ENCODE results near the gene KRT74. TPM values are rescaled to one million over a fixed set of nuclear protein-coding genes. Genes with fewer than 3 reads are reported as not detected.

KRT74 gene
- total and polyA plus RNA-seq, 5 donors = 0.14 to 2.2 (median 0.82) TPM

GRCh38 chr12:52584156-52584682, 10.6 kb upstream of the KRT74 start:
- no peak for DNase-seq
- no peak for ATAC-seq
- H3K4me3 ChIP-seq (ENCODE audit: low read length) = no peak overlapping the region
- no peaks in the 10 kb centered on the region for H3K9me3 ChIP-seq (ENCODE audit: control insufficient read depth, low read length)
- intact Hi-C loops (cut with DNase I) = loop anchor here in 3 of 4 donors (5.0 kb wide), 2 partner anchors 283 to 298 kb away; no protein-coding TSS in a partner anchor
- WGBS = 85% methylated on average over 9 of the region's 9 CpGs
- no peaks in the 10 kb centered on the region for H3K4me1 ChIP-seq (ENCODE audit: control insufficient read depth, insufficient read depth, low read length)
- H3K27me3 ChIP-seq (ENCODE audit: control insufficient read depth, insufficient read depth) = no peaks in the 10 kb centered on the region
- H3K27ac ChIP-seq (ENCODE audit: low read length) = no peak overlapping the region

GRCh38 chr12:52582971-52583456, 9.4 kb upstream of the KRT74 start:
- no peaks in the 10 kb centered on the region for H3K9me3 ChIP-seq (ENCODE audit: control insufficient read depth, low read length)
- peak in 2 of 3 donors; percentile 24 to 73 for DNase-seq
- H3K27ac ChIP-seq (ENCODE audit: low read length) = no peak overlapping the region
- intact Hi-C loops (cut with DNase I) = loop anchor here (2.0 to 5.0 kb wide), 3 partner anchors 284 to 299 kb away; no protein-coding TSS in a partner anchor
- H3K4me3 ChIP-seq (ENCODE audit: low read length) = no peak overlapping the region
- 13% methylated on average over 7 of the region's 7 CpGs for WGBS
- H3K4me1 ChIP-seq (ENCODE audit: control insufficient read depth, insufficient read depth, low read length) = no peaks in the 10 kb centered on the region
- peak; percentile 65 to 80 for ATAC-seq
- no peaks in the 10 kb centered on the region for H3K27me3 ChIP-seq (ENCODE audit: control insufficient read depth, insufficient read depth)

GRCh38 chr12:52582486-52582885, 8.8 kb upstream of the KRT74 start:
- 62% methylated on average over 2 of the region's 2 CpGs for WGBS
- intact Hi-C loops (cut with DNase I) = loop anchor here (2.0 to 5.0 kb wide), 3 partner anchors 285 to 300 kb away; no protein-coding TSS in a partner anchor
- Histone ChIP-seq H3K27ac (ENCODE audit: low read length) (no peak overlapping the region), H3K27me3 (ENCODE audit: control insufficient read depth, insufficient read depth) (no peaks in the 10 kb centered on the region), H3K4me1 (ENCODE audit: control insufficient read depth, insufficient read depth, low read length) (no peaks in the 10 kb centered on the region), H3K4me3 (ENCODE audit: low read length) (no peak overlapping the region), H3K9me3 (ENCODE audit: control insufficient read depth, low read length) (no peaks in the 10 kb centered on the region)
- no peak for ATAC-seq
- DNase-seq = no peak

GRCh38 chr12:52581481-52581880, 7.8 kb upstream of the KRT74 start:
- intact Hi-C loops (cut with DNase I) = loop anchor here in 3 of 4 donors (5.0 kb wide), 2 partner anchors 286 to 301 kb away; no protein-coding TSS in a partner anchor
- no peaks in the 10 kb centered on the region for H3K4me1 ChIP-seq (ENCODE audit: control insufficient read depth, insufficient read depth, low read length)
- no peaks in the 10 kb centered on the region for H3K27me3 ChIP-seq (ENCODE audit: control insufficient read depth, insufficient read depth)
- ATAC-seq (no peak), DNase-seq (no peak)
- no peak overlapping the region for H3K27ac ChIP-seq (ENCODE audit: low read length)
- 74% methylated on average over 6 of the region's 6 CpGs for WGBS
- no peaks in the 10 kb centered on the region for H3K9me3 ChIP-seq (ENCODE audit: control insufficient read depth, low read length)
- no peak overlapping the region for H3K4me3 ChIP-seq (ENCODE audit: low read length)

GRCh38 chr12:52581066-52581465, 7.4 kb upstream of the KRT74 start:
- no peak overlapping the region for H3K4me3 ChIP-seq (ENCODE audit: low read length)
- ATAC-seq (no peak), DNase-seq (no peak)
- WGBS = 87% methylated on average over 7 of the region's 7 CpGs
- no peaks in the 10 kb centered on the region for H3K4me1 ChIP-seq (ENCODE audit: control insufficient read depth, insufficient read depth, low read length)
- H3K27me3 ChIP-seq (ENCODE audit: control insufficient read depth, insufficient read depth) = no peaks in the 10 kb centered on the region
- intact Hi-C loops (cut with DNase I) = loop anchor here in 3 of 4 donors (5.0 kb wide), 2 partner anchors 286 to 301 kb away; no protein-coding TSS in a partner anchor
- no peak overlapping the region for H3K27ac ChIP-seq (ENCODE audit: low read length)
- no peaks in the 10 kb centered on the region for H3K9me3 ChIP-seq (ENCODE audit: control insufficient read depth, low read length)

GRCh38 chr12:52580496-52580895, 6.9 kb upstream of the KRT74 start:
- WGBS = 54% methylated on average over 1 of the region's 1 CpG
- H3K4me3 ChIP-seq (ENCODE audit: low read length) = no peak overlapping the region
- H3K27ac ChIP-seq (ENCODE audit: low read length) = no peak overlapping the region
- H3K9me3 ChIP-seq (ENCODE audit: control insufficient read depth, low read length) = no peaks in the 10 kb centered on the region
- intact Hi-C loops (cut with DNase I) = loop anchor here in 3 of 4 donors (5.0 kb wide), 2 partner anchors 287 to 302 kb away; no protein-coding TSS in a partner anchor
- H3K27me3 ChIP-seq (ENCODE audit: control insufficient read depth, insufficient read depth) = no peaks in the 10 kb centered on the region
- DNase-seq (no peak), ATAC-seq (no peak)
- no peaks in the 10 kb centered on the region for H3K4me1 ChIP-seq (ENCODE audit: control insufficient read depth, insufficient read depth, low read length)

GRCh38 chr12:52579468-52580465, 6.1 kb upstream of the KRT74 start:
- 76% methylated on average over 10 of the region's 10 CpGs for WGBS
- ATAC-seq (no peak), DNase-seq (no peak)
- H3K4me3 ChIP-seq (ENCODE audit: low read length) = no peak overlapping the region
- intact Hi-C loops (cut with DNase I) = loop anchor here in 3 of 4 donors (5.0 kb wide), 2 partner anchors 288 to 303 kb away; no protein-coding TSS in a partner anchor
- H3K9me3 ChIP-seq (ENCODE audit: control insufficient read depth, low read length) = no peaks in the 10 kb centered on the region
- H3K27ac ChIP-seq (ENCODE audit: low read length) = no peak overlapping the region
- H3K4me1 ChIP-seq (ENCODE audit: control insufficient read depth, insufficient read depth, low read length) = no peaks in the 10 kb centered on the region
- no peaks in the 10 kb centered on the region for H3K27me3 ChIP-seq (ENCODE audit: control insufficient read depth, insufficient read depth)

GRCh38 chr12:52578469-52578868, 4.8 kb upstream of the KRT74 start:
- no peaks in the 10 kb centered on the region for H3K4me1 ChIP-seq (ENCODE audit: control insufficient read depth, insufficient read depth, low read length)
- H3K4me3 ChIP-seq (ENCODE audit: low read length) = no peak overlapping the region
- H3K27me3 ChIP-seq (ENCODE audit: control insufficient read depth, insufficient read depth) = no peaks in the 10 kb centered on the region
- no peak overlapping the region for H3K27ac ChIP-seq (ENCODE audit: low read length)
- no peaks in the 10 kb centered on the region for H3K9me3 ChIP-seq (ENCODE audit: control insufficient read depth, low read length)
- DNase-seq (no peak), ATAC-seq (no peak)
- WGBS = 77% methylated on average over 3 of the region's 3 CpGs
- intact Hi-C loops (cut with DNase I) = no loop called here

- intact Hi-C loops (cut with DNase I) = no loop called here
- Histone ChIP-seq H3K4me3 (ENCODE audit: low read length) (no peak overlapping the region), H3K27me3 (ENCODE audit: control insufficient read depth, insufficient read depth) (no peaks in the 10 kb centered on the region), H3K9me3 (ENCODE audit: control insufficient read depth, low read length) (no peaks in the 10 kb centered on the region), H3K4me1 (ENCODE audit: control insufficient read depth, insufficient read depth, low read length) (no peaks in the 10 kb centered on the region), H3K27ac (ENCODE audit: low read length) (no peak overlapping the region)
- ATAC-seq (no peak), DNase-seq (no peak)
- WGBS = 85% methylated on average over 8 of the region's 8 CpGs
Measured at GRCh38 chr12:52577316-52577715, 3.7 kb upstream of the KRT74 start.

- no peak overlapping the region for H3K4me3 ChIP-seq (ENCODE audit: low read length)
- 94% methylated on average over 3 of the region's 3 CpGs for WGBS
- intact Hi-C loops (cut with DNase I) = no loop called here
- H3K9me3 ChIP-seq (ENCODE audit: control insufficient read depth, low read length) = no peaks in the 10 kb centered on the region
- ATAC-seq = no peak
- H3K27me3 ChIP-seq (ENCODE audit: control insufficient read depth, insufficient read depth) = no peaks in the 10 kb centered on the region
- no peaks in the 10 kb centered on the region for H3K4me1 ChIP-seq (ENCODE audit: control insufficient read depth, insufficient read depth, low read length)
- DNase-seq = no peak
- H3K27ac ChIP-seq (ENCODE audit: low read length) = no peak overlapping the region
Measured at GRCh38 chr12:52575948-52576347, 2.3 kb upstream of the KRT74 start.

- no peaks in the 10 kb centered on the region for H3K9me3 ChIP-seq (ENCODE audit: control insufficient read depth, low read length)
Measured at GRCh38 chr12:52575256-52575655, 1.6 kb upstream of the KRT74 start.

More at GRCh38 chr12:52575256-52575655, 1.6 kb upstream of the KRT74 start:
- Histone ChIP-seq H3K27me3 (ENCODE audit: control insufficient read depth, insufficient read depth) (no peaks in the 10 kb centered on the region), H3K4me3 (ENCODE audit: low read length) (no peak overlapping the region), H3K4me1 (ENCODE audit: control insufficient read depth, insufficient read depth, low read length) (no peaks in the 10 kb centered on the region), H3K27ac (ENCODE audit: low read length) (no peak overlapping the region)
- DNase-seq (no peak), ATAC-seq (no peak)
- intact Hi-C loops (cut with DNase I) = no loop called here
- 88% methylated on average over 9 of the region's 9 CpGs for WGBS
